Breast epithelium (tissue), 3 donors: ENCODE results near the gene CFAP20.

ENCODE experiments used
- CTCF ChIP-seq, 3 donors: fragments of 450-650 bp; IDR thresholded peaks; one replicate each; pipeline ENCODE4 v1.5.1; 2016 to 2017; ENCODE audit warnings: antibody characterized with exemption in 3 of 3, mild to moderate bottlenecking in 3 of 3, moderate library complexity in 3 of 3
- POLR2A ChIP-seq: fragments of 450-650 bp; IDR thresholded peaks from one replicate; pipeline ENCODE4 v1.6.1; 2016; ENCODE audit warnings: antibody characterized with exemption, mild to moderate bottlenecking, moderate library complexity
- POLR2AphosphoS5 ChIP-seq, 3 donors: sonication (generic); formaldehyde crosslinking; IDR thresholded peaks; one replicate each; pipeline ENCODE4 v1.6.1; 2017; ENCODE audit warnings: antibody characterized with exemption in 3 of 3

- TF ChIP-seq CTCF (IDR thresholded peaks at IDR 0.05) (no peak), POLR2A (no peak), POLR2AphosphoS5 (IDR thresholded peaks at IDR 0.05) (no peak)
Observed at GRCh38 chr16:58148526-58148925, 19.3 kb upstream of the CFAP20 start.
